B cell (primary cell): ENCODE data around the gene PTGES2.

Experiments used
- CTCF ChIP-seq: fragments of 200-600 bp; IDR thresholded peaks from one replicate; pipeline ENCODE4 v1.8.0; 2022; ENCODE audit warnings: antibody characterized with exemption, mild to moderate bottlenecking
- EZH2 ChIP-seq: IDR thresholded peaks from 2 replicates; pipeline ENCODE4 v1.6.1; 2012; ENCODE audit warnings: borderline replicate concordance, low read depth, mild to moderate bottlenecking, moderate library complexity, low read length; ENCODE audit not compliant: insufficient read depth, poor library complexity, severe bottlenecking

DNA sequence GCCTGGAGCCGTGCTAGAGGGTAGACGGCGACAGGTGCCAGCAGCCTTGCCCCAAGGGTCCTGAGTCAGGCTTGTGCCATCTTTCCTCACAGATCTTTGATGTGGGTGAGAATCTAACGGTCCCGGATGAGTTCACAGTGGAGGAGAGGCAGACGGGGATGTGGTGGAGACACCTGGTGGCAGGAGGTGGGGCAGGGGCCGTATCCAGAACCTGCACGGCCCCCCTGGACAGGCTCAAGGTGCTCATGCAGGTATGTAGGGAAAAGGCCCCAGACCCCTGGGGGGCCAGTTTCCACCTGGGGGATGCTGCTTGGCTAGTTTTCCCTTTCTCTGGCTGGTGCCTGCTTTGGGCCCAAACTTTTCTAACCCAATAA is 24.0 kb downstream of the PTGES2 start:
- TF ChIP-seq CTCF (no peak), EZH2 (no peak)
